K562 (cell line): Measurements from ENCODE around the gene STOX1. TPM values are rescaled to one million over a fixed set of nuclear protein-coding genes. Genes with fewer than 3 reads are reported as not detected.

ENCODE experiments used
- ATAC-seq: fragments of 200-7000 bp; cut with Tn5 transposase; 3 replicates; pipeline ENCODE4 v1.9.1; 2020; ENCODE audit warnings: moderate library complexity
- BruUV-seq: library from RNA; stranded (reverse); fragments of 400-500 nt; replicated peaks from 2 replicates; lab custom pipeline; 2021; lab: Mats Ljungman, UMichigan
- CTCF ChIA-PET: fragments of 300-600 bp; formaldehyde crosslinking; extraction: SDS; loops from one replicate; lab custom pipeline; 2021; ENCODE audit warnings: low intra/inter-chr PET ratio; lab: Yijun Ruan, JAX
- POLR2A ChIA-PET: fragments of 300-600, 350-650 bp; sonication (Branson Sonifier 250); formaldehyde crosslinking; extraction: SDS; loops from one replicate; lab custom pipeline; 2021; ENCODE audit warnings: antibody characterized with exemption, inconsistent platforms; lab: Yijun Ruan, JAX
- DNase-seq, 4 experiments: peaks; one replicate each; pipeline versions ENCODE4 v3.0.0 to v3.0.0-alpha.2; 2011 to 2018; ENCODE audit warnings: low spot score in 3 of 4, mixed read lengths in 3 of 4; ENCODE audit errors: extremely low read depth in 1 of 4
- FAIRE-seq: peaks from 2 replicates; lab custom pipeline; 2011; peaks lifted over from hg19 to GRCh38; lab: Jason Lieb, UNC
- H2AFZ ChIP-seq: 2 replicates; pipeline ENCODE4 v1.6.0; 2011; ENCODE audit warnings: low read depth, low read length, control low read depth, inconsistent platforms
- H3K27ac ChIP-seq: fragments of 200-600 bp; 3 replicates; pipeline ENCODE4 v1.8.0; 2011; ENCODE audit warnings: low read depth, mild to moderate bottlenecking, control low read depth, inconsistent platforms, low read length, moderate library complexity, mixed read lengths; ENCODE audit errors: extremely low read depth
- H3K27me3 ChIP-seq, 2 experiments: fragments of 300-600 bp in 1 of 2; 2 replicates in 1 of 2; 3 replicates in 1 of 2; pipeline versions ENCODE4 v1.6.0 to v1.8.0; 2011; ENCODE audit warnings: inconsistent platforms in 2 of 2, low read length in 2 of 2, mild to moderate bottlenecking in 1 of 2, mixed read lengths in 1 of 2, moderate library complexity in 1 of 2; ENCODE audit not compliant: control insufficient read depth in 2 of 2, insufficient read depth in 2 of 2
- H3K36me3 ChIP-seq: fragments of 300-600 bp; 3 replicates; pipeline ENCODE4 v1.8.0; 2011; ENCODE audit warnings: mild to moderate bottlenecking, low read length, inconsistent platforms; ENCODE audit not compliant: control insufficient read depth, insufficient read depth
- H3K4me1 ChIP-seq, 2 experiments: fragments of 200-600 bp in 1 of 2; replicated peaks in 1 of 2; 2 replicates in 1 of 2; 3 replicates in 1 of 2; pipeline versions ENCODE4 v1.5.1 to v1.8.0; 2011; ENCODE audit warnings: inconsistent platforms in 2 of 2, low read length in 2 of 2, mild to moderate bottlenecking in 1 of 2, mixed read lengths in 1 of 2, moderate library complexity in 1 of 2; ENCODE audit not compliant: control insufficient read depth in 2 of 2, insufficient read depth in 2 of 2
- H3K4me2 ChIP-seq: 2 replicates; pipeline ENCODE4 v1.6.1; 2011; ENCODE audit warnings: low read length, control low read depth, inconsistent platforms, mixed read lengths; ENCODE audit not compliant: insufficient read depth
- H3K4me3 ChIP-seq: fragments of 200-600 bp; sonication (generic), shearing (Covaris generic); 2 replicates; pipeline ENCODE4 v1.5.1; 2016; ENCODE audit warnings: control low read depth, inconsistent platforms
- H3K79me2 ChIP-seq: fragments of 200-600 bp; 3 replicates; pipeline ENCODE4 v1.8.0; 2011; ENCODE audit warnings: low read length, inconsistent platforms; ENCODE audit not compliant: control insufficient read depth, insufficient read depth
- H3K9ac ChIP-seq, 2 experiments: 2 replicates each; pipeline versions ENCODE4 v1.6.0 to v1.6.1; 2011; ENCODE audit warnings: low read depth in 2 of 2, low read length in 2 of 2, control low read depth in 1 of 2, inconsistent platforms in 1 of 2, mild to moderate bottlenecking in 1 of 2, mixed read lengths in 1 of 2; ENCODE audit not compliant: insufficient read depth in 1 of 2
- H3K9me1 ChIP-seq: one replicate; pipeline ENCODE4 v1.6.0; 2011; ENCODE audit warnings: inconsistent platforms, mild to moderate bottlenecking, low read length, moderate library complexity; ENCODE audit not compliant: control insufficient read depth, insufficient read depth
- H3K9me3 ChIP-seq: replicated peaks from 2 replicates; pipeline ENCODE4 v1.5.1; 2011; ENCODE audit warnings: low read depth, low read length, inconsistent platforms; ENCODE audit not compliant: control insufficient read depth, insufficient read depth
- H4K20me1 ChIP-seq: replicated peaks from 2 replicates; pipeline ENCODE4 v1.6.1; 2011; ENCODE audit warnings: low read length, inconsistent platforms, mixed read lengths; ENCODE audit not compliant: control insufficient read depth, insufficient read depth
- BCL6 ChIP-seq: fragments of 250-450 bp; sonication (Bioruptor Pico); IDR thresholded peaks from 2 replicates; pipeline ENCODE4 v1.4.0; 2020
- BHLHE40 ChIP-seq: IDR thresholded peaks from 2 replicates; pipeline ENCODE4 v1.6.1; 2011; ENCODE audit warnings: low read length, improper control_type of control experiment
- BRF2 ChIP-seq: IDR thresholded peaks from 3 replicates; pipeline ENCODE4 v1.6.1; 2011; ENCODE audit warnings: borderline replicate concordance, mild to moderate bottlenecking; ENCODE audit not compliant: insufficient read length, insufficient read depth
- CBX1 ChIP-seq: sonication (generic); IDR thresholded peaks from 2 replicates; pipeline ENCODE4 v1.6.1; 2016; ENCODE audit warnings: antibody characterized with exemption, low read depth, mild to moderate bottlenecking
- ESRRA ChIP-seq: fragments of 450-650 bp; IDR thresholded peaks from 2 replicates; pipeline ENCODE4 v1.6.1; 2014; ENCODE audit warnings: low read depth, mild to moderate bottlenecking, moderate library complexity, borderline replicate concordance
- FOXA1 ChIP-seq: fragments of 450-650 bp; IDR thresholded peaks from 2 replicates; pipeline ENCODE4 v1.6.1; 2016; ENCODE audit warnings: mild to moderate bottlenecking, borderline replicate concordance
- MTA1 ChIP-seq: fragments of 450-650 bp; IDR thresholded peaks from 2 replicates; pipeline ENCODE4 v1.6.1; 2017; ENCODE audit warnings: borderline replicate concordance
- RAD21 ChIP-seq, 2 experiments: fragments of 250-450 bp in 1 of 2; fragments of 450-650 bp in 1 of 2; sonication (Bioruptor Pico) in 1 of 2; formaldehyde crosslinking in 1 of 2; IDR thresholded peaks in 1 of 2; conservative IDR thresholded peaks in 1 of 2; 2 replicates each; pipeline versions ENCODE4 v1.4.0 to v1.8.0; 2020 to 2022; ENCODE audit warnings: mild to moderate bottlenecking in 2 of 2, moderate library complexity in 1 of 2
- RERE ChIP-seq: sonication (generic); formaldehyde crosslinking; IDR thresholded peaks from 2 replicates; pipeline ENCODE4 v1.8.0; 2023; ENCODE audit warnings: missing genetic modification reagents, mild to moderate bottlenecking, borderline replicate concordance
- ZBTB5 ChIP-seq: fragments of 450-650 bp; IDR thresholded peaks from 2 replicates; pipeline ENCODE4 v1.6.1; 2017; ENCODE audit warnings: antibody characterized with exemption
- ZNF197 ChIP-seq: fragments of 200-800 bp; sonication (Bioruptor generic); IDR thresholded peaks from 2 replicates; pipeline ENCODE4 v1.6.1; 2016; ENCODE audit warnings: low read depth, missing genetic modification characterization, missing compliant biosample characterization
- ZNF436 ChIP-seq: fragments of 250-450, 450-650 bp; sonication (Bioruptor Pico); formaldehyde crosslinking; IDR thresholded peaks from 2 replicates; pipeline ENCODE4 v1.7.0; 2020; ENCODE audit warnings: mild to moderate bottlenecking
- ZNF584 ChIP-seq: fragments of 200-800 bp; sonication (Bioruptor generic); IDR thresholded peaks from 2 replicates; pipeline ENCODE4 v1.6.1; 2016; ENCODE audit warnings: low read depth, mild to moderate bottlenecking, missing genetic modification characterization, missing compliant biosample characterization
- ZNF780A ChIP-seq: fragments of 250-450 bp; sonication (Bioruptor Pico); IDR thresholded peaks from 2 replicates; pipeline ENCODE4 v1.5.0; 2021; ENCODE audit warnings: mild to moderate bottlenecking
- ZNF830 ChIP-seq: fragments of 250-450 bp; sonication (Bioruptor Pico); IDR thresholded peaks from 2 replicates; pipeline ENCODE4 v1.5.0; 2021; ENCODE audit warnings: mild to moderate bottlenecking
- WGBS: fragments of 100-300 bp; shearing (Covaris generic); methylation state at CpG from one replicate; pipeline ENCODE4 v1.1.6; 2016; ENCODE audit warnings: low coverage, mixed read lengths; ENCODE audit not compliant: insufficient coverage; ENCODE audit errors: missing lambda C conversion rate; 5-methylcytosine and 5-hydroxymethylcytosine counted together
- in situ Hi-C: fragments of 300-500 bp; cut with MboI; formaldehyde crosslinking; loops from 4 replicates; pipeline ENCODE4 v1.15.0; 2018; ENCODE audit warnings: inconsistent platforms, mixed read lengths
- intact Hi-C: fragments of 100-400 bp; cut with micrococcal nuclease; formaldehyde crosslinking; loops from 2 replicates; pipeline ENCODE4 v1.14.2; 2022
- polyA plus RNA-seq, 8 experiments: library from polyadenylated mRNA; depleted of rRNA in 4 of 8; stranded (reverse) in 5 of 8; unstranded in 3 of 8; fragments of >200 nt; fragmentation: Nextera tagmentation in 2 of 8; fragmentation: Illumina TruSeq in 1 of 8; extraction: Ambion mirVana in 2 of 8; extraction: Trizol in 1 of 8; gene quantifications; 2 replicates each; pipeline versions ENCODE4 v1.2.1 to v1.2.3, GENCODE V29; 2011 to 2014; ENCODE audit warnings: inconsistent platforms in 1 of 8, missing spikeins in 1 of 8
- total RNA-seq, 7 experiments: library from RNA; depleted of rRNA in 6 of 7; stranded (reverse); fragments of >200 nt in 6 of 7; fragmentation: Illumina TruSeq in 2 of 7; extraction: Trizol in 2 of 7; gene quantifications; 2 replicates each; pipeline versions ENCODE4 v1.2.1 to v1.2.3, GENCODE V29; 2011 to 2021; ENCODE audit warnings: low replicate concordance in 1 of 7

STOX1 gene
- total and polyA plus RNA-seq, 9 of the 15 experiments (the other 6 are each of a cell fraction or from before 2014, with no cell fraction given), result 0.09 to 0.87 (median 0.29) TPM

GRCh38 chr10:68870061-68870460 is 42.7 kb downstream of the STOX1 start:
- intact Hi-C loops, result no loop called here
- CTCF ChIA-PET, result no interaction called here

More at GRCh38 chr10:68870061-68870460, 42.7 kb downstream of the STOX1 start:
- H3K79me2 ChIP-seq, result no peaks in the 10 kb centered on the region
- no peak overlapping the region for H3K27ac ChIP-seq
- H3K4me1 ChIP-seq, result peaks cover 2 to 6% of the 10 kb centered on the region in 2 experiments; a peak in 3 of 5 replicates
- H3K4me2 ChIP-seq, result no peak overlapping the region
- TF ChIP-seq ZNF780A (CRISPR knock-in tag) (no peak), ZNF584 (CRISPR knock-in tag) (no peak), BRF2 (no peak), ESRRA (no peak), ZBTB5 (no peak), RAD21 (CRISPR knock-in tag; conservative IDR thresholded peaks at IDR 0.05 in 1 of 2, IDR thresholded peaks at IDR 0.05 in 1 of 2) (no peak), BCL6 (CRISPR knock-in tag) (no peak), MTA1 (no peak), ZNF830 (CRISPR knock-in tag) (no peak), FOXA1 (no peak), BHLHE40 (no peak), RERE (CRISPR knock-in tag) (no peak), CBX1 (no peak), ZNF197 (CRISPR knock-in tag) (no peak), ZNF436 (no peak)
- TF ChIP-seq, all 486 proteins: peak for 0
- Histone ChIP-seq H3K36me3 (no peaks in the 10 kb centered on the region), H3K9me1 (no peaks in the 10 kb centered on the region), H3K27me3 (no peaks in the 10 kb centered on the region), H4K20me1 (no peaks in the 10 kb centered on the region), H2AFZ (no peak overlapping the region), H3K9ac (no peak overlapping the region), H3K4me3 (no peak overlapping the region), H3K9me3 (peaks cover 4% of the 10 kb centered on the region; the same call in 1 of the 2 replicates)
- BruUV-seq, result no TSS peak
- DNase-seq, result no peak
- ATAC-seq, result no peak
- in situ Hi-C loops, result no loop called here
- 0% methylated on average over 2 of the region's 2 CpGs for WGBS
- POLR2A ChIA-PET, result interaction anchor here (0.7 to 1.9 kb wide), 4 partner anchors 9 to 31 kb away, joined by 4 to 13 read pairs (median 6); no protein-coding TSS in a partner anchor
- FAIRE-seq, result no peak
